GM23248 (cell line): ENCODE results near the gene CCDC24.

ENCODE experiments used
- EZH2 ChIP-seq: fragments of 200-600 bp; sonication (generic); IDR thresholded peaks from 2 replicates; pipeline ENCODE4 v1.6.1; 2018; ENCODE audit warnings: antibody characterized with exemption, mild to moderate bottlenecking; ENCODE audit not compliant: insufficient read depth, poor library complexity, severe bottlenecking
- EZH2phosphoT487 ChIP-seq: fragments of 200-600 bp; sonication (generic); IDR thresholded peaks from 2 replicates; pipeline ENCODE4 v1.6.1; 2018; ENCODE audit warnings: antibody characterized with exemption, moderate library complexity, mild to moderate bottlenecking, low read depth; ENCODE audit not compliant: insufficient read depth

DNA sequence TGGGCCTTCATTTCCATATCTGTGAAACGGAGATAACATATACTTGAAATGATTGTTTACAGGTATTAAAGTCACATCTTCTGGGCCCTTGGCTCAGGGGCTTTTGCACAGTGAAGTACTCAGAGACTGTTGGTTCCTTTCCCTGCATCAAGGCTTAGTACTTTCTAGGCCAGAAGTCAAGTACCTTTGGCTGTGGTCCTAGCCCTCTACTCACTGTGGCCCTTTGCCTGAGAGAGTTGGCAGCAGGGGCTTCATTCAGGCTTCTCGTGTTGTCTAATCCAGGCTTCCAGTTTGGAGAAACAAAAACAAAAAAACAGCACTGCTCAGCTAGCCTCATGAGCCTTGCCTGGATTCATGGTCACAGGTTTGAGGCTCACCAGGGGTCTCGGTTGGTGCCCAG is 29.7 kb upstream of the CCDC24 start:
- TF ChIP-seq EZH2 (no peak), EZH2phosphoT487 (no peak)
